Activated T-helper 1 cell treated with anti-CD3 and anti-CD28 coated beads, Interleukin-2, amount 50 U/mL, for 16 hours (primary cell): ENCODE data around the gene AKR1C1.
"Not testable (repeated sequence)": the region's sequence is repeated elsewhere in the genome, so short reads cannot be mapped to it uniquely, and the experiment has no call there.

Source experiments
- DNase-seq, 2 donors: peaks; one replicate each; pipeline ENCODE4 v3.0.0-alpha.2; 2020; ENCODE audit warnings: low read depth in 1 of 2, low spot score in 1 of 2

Gene AKR1C1

DNA sequence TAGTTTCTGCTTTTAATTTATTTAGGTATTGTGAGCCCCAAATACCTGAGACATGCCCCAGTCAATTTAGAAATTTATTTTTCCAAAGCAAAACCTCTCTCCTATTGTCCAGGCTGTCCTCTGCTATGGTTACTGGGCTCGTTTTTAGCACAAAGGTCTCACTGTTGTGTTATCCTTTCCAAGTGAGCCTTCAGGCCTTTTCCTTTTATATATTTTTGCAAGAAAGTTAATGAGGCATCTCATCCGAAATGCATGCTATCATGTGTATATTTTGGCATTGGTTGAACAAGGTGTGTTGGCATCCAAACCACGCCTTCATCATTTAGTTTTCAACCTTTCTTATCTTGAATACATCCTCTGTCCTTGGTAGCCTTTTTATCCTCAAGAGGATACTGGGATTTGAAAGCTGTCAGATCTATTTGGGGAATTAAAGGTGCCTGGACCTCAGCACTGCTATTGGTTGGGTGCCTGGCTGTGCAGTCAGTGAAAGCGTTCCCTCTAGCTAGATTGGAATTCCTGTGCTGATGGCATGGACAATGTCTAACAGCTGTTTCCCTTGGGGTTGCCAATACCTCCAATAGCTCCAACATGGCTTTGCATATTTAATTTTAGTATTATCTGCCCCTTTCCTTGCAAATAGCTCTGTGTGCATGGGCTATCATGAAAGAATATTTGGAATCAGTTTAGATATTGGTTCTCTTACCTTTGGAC lies 51.1 kb downstream of the AKR1C1 start:
- not testable (repeated sequence) for DNase-seq

DNA sequence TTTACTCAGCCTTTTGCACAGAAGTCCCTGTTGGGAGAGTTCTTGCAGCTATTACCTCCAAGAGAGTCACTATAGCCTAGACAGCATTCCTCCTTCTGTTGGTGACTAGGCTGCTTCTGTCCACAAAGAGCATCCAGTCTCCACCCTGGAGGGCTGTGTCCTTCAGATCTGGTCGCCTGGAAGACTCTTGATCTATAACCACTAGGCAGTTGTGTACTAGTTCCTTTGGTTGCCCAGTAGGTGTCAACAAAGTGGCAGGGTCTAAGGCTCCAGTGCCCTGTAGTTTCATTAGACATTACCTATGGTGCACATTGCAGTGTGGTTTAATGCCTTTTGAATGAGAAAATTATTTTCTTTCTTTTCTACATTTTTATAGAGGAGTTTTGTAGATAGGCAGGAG lies 51.7 kb downstream of the AKR1C1 start:
- no peak for DNase-seq

DNA sequence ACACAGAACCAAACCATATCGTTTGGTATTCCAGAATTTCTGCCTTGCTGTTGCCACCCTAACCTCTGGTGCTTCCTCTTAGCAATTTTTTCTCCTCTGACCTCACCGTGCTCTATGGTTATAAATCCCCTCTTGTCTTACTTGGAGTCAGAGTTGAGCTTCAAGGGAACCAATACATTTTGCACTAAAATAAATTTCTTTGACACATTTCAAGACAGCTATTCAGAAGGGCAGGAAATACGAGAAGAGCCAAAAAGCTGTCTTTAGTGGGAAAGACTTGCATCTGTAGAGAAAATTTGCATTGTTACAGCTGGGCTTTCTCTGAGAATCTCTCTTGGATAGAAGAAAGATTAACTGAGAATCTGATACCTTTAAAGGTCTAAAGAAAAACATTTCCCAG lies 54.9 kb downstream of the AKR1C1 start:
- no peak for DNase-seq

DNA sequence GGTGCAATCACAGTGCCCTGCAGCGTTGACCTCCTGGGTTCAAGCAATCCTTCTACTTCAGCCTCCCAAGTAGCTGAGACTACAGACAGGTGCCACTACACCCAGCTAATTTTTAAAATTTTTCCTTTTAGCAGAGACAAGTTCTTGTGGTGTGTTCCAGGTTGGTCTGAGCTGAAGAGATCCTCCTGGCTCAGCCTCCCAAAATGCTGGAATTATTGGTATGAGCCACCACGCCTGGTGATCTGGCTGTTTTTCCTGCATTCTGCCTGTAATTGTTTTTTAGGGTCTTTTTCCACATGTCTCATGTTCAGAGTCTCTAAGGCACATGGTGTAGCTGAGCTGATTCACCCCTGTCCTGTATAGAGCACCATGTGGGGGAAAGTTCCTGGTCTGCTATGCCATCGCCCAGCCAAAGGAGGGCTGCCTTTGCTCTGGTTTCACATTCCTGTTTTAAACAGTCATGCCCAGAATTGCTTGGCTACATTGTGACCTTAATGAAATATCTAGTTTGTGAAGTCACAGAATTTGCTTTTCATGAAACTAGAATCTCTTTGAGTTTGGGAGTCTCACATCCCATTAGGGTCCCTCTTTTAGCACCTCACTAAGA lies 55.6 kb downstream of the AKR1C1 start:
- not testable (repeated sequence) for DNase-seq

DNA sequence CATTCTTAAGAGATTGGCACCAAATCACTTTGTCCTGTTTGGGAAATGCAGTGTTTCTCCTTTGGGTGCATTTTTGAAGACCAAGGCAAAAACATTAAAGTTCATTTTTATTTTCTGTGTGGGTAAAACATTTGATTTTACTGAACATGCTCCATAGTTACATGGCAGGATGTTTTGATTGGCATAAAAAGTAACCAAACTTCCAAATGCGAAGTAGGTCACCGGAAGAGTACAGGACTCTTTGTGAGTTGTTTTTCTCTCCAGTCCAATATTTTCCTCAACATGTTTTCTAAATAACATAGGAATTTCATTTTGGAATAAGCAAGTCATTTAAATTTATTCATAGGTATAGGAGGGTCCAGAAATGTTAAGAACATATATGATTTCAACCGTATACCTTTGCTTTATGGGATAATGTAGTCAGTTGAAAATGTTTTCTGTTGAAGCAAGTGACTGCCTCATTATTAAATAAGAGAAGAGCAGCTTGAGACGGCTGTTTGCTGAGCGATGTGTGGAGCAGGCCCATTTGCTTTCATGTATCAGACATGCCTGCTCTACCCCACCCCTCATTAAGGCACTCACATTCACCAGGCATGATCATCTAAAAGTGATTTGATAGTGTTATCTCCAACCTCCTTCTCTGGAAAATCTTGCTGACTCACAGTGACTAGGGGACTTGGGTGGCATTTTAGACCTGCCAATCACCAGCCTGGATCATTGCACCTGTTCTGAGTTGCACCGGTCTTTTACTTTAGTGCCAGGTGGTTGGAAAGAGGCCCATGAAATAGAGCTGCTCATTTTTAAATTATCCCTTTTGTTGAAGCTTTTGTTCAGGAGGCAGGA lies 56.8 kb downstream of the AKR1C1 start:
- DNase-seq, result not testable (repeated sequence)

DNA sequence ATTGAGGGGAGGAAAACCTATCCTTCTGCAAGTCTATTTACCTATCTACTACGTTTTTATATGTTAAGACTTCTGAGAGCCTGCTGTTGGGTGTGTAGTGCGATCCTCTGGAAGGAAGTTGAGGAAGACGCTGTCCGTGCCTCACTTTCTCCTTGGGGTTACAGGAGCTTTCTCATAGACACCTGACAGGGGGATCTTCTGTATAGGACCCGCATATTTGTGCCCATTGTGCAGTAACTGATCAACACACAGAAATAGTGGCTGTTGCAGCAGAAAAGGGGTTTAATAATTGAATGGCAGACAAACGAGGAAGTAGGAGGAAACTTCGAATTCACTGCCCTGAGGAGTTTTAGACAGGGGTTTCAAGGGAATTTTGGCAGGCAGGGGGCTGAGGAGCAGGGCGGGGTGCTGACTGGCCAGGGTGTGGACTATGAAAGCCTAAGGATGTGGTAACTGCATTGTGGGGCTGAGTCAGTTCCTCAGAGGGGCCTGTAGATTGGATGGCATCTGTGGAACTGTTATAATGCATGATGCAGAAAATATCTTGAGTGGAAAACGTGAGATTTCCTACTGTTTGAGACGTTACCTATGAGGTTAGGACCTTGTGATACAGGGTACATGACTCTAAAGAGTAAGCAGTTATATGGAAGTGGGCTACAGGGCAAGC lies 58.5 kb downstream of the AKR1C1 start:
- DNase-seq, result not testable (repeated sequence)

DNA sequence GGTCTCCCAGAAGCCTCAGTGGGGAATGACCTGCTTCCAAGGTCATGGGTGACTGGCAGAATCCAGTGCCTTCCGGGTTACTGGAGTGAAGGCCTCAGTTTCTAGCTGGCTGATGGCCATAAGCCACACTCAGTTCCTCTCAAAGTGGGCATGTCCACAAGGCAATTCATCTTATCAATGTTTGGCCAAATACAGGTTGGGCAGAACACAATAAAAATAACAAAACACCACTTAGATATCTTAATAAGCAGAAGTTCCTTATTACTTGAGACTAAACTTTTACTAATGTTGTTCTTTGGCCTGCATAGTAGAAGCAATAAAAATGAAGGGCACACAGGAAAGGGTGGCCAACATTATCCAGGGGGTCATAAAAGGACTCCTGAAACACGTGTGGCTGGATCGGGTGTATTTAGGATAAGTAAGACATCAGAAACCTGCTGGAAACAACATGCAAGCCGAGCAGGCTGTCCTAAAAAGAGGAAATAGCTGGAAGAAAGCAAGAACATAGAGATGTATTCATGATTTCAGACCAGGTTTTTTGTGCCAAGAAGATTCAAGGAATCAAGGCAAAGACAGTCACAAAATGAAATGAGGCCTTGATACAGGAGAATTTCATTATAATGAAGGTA lies 60.1 kb downstream of the AKR1C1 start:
- no peak for DNase-seq

DNA sequence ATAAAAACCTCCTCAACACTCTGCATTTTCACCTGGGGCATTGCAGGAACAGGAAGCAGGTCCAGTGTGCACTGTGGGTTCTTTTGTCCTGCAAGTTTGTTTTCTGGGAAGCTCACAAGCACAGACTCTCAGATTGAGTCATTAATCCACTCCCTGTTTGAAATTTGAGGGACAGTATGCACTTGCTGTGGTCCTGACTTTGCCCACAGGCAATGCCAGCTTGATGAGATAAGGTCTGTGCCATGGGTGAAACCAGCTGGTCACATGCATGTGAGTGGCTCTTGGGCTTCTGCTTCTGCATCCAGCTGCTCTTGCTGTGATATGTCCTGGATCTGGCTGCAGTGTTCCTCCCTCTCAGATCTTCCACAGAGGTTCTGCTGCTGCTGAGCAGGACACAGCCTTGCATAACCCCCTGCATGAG lies 62.3 kb downstream of the AKR1C1 start:
- not testable (repeated sequence) for DNase-seq

DNA sequence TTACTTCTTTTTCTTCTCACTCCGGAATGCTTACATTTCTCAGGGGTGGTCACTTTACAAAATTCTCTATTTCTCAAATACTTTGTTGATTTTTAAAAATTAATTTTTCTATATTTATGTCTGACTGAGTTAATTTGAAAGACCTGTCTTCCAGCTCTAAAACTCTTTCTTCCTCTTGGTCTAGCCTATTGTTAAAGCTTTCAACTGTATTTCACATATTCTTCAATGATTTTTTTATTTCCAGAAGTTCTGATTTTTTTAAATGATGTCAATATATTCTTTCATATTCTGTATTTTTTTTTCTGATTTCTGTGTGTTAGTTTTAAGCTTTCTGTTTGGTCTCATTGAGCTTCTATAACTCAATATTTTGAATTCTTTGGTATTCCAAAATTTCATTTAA lies 67.8 kb downstream of the AKR1C1 start:
- no peak for DNase-seq

DNA sequence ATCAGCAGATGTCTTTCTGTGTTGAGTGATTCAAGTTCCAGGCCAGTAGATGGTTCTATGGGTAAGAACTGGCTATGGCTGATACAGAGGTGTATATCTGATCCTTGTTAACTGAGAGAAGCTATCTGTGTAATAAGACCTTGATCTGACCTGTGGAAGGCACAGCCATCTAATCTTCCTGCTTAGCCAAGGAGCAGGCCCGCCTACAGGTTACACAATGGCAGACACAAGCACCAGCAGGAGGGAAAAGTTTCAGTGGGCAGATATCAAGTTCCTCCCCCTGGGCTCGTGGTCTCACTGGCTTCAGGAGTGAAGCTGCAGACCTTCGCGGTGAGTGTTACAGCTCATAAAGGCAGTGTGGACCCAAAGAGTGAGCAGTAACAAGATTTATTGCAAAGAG lies 68.4 kb downstream of the AKR1C1 start:
- not testable (repeated sequence) for DNase-seq

DNA sequence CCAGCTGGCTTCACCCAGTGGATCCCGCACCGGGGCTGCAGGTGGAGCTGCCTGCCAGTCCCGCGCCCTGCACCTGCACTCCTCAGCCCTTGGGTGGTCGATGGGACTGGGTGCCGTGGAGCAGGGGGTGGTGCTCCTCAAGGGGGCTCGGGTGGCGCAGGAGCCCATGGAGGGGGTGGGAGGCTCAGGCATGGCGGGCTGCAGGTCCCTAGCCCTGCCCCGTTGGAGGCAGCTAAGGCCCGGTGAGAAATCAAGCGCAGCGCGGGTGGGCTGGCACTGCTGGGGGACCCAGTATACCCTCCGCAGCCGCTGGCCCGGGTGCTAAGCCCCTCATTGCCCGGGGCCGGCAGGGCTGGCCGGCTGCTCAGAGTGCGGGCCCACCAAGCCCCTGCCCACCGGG lies 69.2 kb downstream of the AKR1C1 start:
- DNase-seq, result not testable (repeated sequence)
